ENCODE measurements around the gene TNS3. TPM values are rescaled to one million over a fixed set of nuclear protein-coding genes. Genes with fewer than 3 reads are reported as not detected.

TNS3 gene
- total and polyA plus RNA-seq, 9 of the 15 experiments (the other 6 are each of a cell fraction or from before 2014, with no cell fraction given): 0.20 TPM; not detected in 8

DNA sequence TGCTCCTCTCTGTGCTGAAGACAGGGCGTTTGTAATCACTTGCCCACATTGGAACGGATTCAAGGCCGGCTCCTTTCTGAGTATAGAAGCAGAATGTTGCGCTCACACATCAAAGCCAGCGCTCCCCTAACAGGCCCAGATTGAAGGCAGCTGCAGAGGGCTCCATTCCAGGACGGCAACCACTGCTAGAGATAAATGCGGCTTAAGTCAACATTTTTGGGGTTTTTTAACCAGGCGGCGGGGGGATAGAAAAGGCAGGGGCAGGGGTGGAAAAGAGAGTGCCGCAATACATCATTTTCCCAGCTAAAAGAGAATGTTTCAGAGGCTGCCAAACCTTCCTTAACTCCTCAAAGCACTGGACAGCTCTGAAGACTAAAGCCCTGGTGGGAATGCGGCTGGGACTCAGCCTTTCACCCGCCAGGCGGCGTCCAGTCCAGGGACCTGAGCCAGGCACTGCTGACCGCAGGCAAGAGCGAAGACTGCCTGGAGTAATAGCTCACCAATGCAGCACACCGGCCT lies 189.6 kb downstream of the TNS3 start (continued):
- TF ChIP-seq, protein P1, sequence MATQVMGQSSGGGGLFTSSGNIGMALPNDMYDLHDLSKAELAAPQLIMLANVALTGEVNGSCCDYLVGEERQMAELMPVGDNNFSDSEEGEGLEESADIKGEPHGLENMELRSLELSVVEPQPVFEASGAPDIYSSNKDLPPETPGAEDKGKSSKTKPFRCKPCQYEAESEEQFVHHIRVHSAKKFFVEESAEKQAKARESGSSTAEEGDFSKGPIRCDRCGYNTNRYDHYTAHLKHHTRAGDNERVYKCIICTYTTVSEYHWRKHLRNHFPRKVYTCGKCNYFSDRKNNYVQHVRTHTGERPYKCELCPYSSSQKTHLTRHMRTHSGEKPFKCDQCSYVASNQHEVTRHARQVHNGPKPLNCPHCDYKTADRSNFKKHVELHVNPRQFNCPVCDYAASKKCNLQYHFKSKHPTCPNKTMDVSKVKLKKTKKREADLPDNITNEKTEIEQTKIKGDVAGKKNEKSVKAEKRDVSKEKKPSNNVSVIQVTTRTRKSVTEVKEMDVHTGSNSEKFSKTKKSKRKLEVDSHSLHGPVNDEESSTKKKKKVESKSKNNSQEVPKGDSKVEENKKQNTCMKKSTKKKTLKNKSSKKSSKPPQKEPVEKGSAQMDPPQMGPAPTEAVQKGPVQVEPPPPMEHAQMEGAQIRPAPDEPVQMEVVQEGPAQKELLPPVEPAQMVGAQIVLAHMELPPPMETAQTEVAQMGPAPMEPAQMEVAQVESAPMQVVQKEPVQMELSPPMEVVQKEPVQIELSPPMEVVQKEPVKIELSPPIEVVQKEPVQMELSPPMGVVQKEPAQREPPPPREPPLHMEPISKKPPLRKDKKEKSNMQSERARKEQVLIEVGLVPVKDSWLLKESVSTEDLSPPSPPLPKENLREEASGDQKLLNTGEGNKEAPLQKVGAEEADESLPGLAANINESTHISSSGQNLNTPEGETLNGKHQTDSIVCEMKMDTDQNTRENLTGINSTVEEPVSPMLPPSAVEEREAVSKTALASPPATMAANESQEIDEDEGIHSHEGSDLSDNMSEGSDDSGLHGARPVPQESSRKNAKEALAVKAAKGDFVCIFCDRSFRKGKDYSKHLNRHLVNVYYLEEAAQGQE (IDR thresholded peaks at IDR 0.05; ENCODE audit: borderline replicate concordance): peak; percentile 43; the same call in 1 of the 2 replicates
- TF ChIP-seq, protein P1 (CRISPR knock-in tag; IDR thresholded peaks at IDR 0.05; ENCODE audit: low read depth): no peak
- TF ChIP-seq RAD21 (CRISPR knock-in tag; conservative IDR thresholded peaks at IDR 0.05 in 1 of 2, IDR thresholded peaks at IDR 0.05 in 1 of 2): peak; percentile 49 to 56
- TF ChIP-seq, protein P2, sequence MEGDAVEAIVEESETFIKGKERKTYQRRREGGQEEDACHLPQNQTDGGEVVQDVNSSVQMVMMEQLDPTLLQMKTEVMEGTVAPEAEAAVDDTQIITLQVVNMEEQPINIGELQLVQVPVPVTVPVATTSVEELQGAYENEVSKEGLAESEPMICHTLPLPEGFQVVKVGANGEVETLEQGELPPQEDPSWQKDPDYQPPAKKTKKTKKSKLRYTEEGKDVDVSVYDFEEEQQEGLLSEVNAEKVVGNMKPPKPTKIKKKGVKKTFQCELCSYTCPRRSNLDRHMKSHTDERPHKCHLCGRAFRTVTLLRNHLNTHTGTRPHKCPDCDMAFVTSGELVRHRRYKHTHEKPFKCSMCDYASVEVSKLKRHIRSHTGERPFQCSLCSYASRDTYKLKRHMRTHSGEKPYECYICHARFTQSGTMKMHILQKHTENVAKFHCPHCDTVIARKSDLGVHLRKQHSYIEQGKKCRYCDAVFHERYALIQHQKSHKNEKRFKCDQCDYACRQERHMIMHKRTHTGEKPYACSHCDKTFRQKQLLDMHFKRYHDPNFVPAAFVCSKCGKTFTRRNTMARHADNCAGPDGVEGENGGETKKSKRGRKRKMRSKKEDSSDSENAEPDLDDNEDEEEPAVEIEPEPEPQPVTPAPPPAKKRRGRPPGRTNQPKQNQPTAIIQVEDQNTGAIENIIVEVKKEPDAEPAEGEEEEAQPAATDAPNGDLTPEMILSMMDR (IDR thresholded peaks at IDR 0.05 in 2 of 3, conservative IDR thresholded peaks at IDR 0.05 in 1 of 3; ENCODE audit: insufficient read depth in 2 of 3, low read depth in 1 of 3, low read length in 3 of 3): peak; percentile 43 to 54 (median 47); a peak in 5 of 6 replicates
- TF ChIP-seq ZNF3 (CRISPR knock-in tag; IDR thresholded peaks at IDR 0.05): no peak
- TF ChIP-seq, protein P3, sequence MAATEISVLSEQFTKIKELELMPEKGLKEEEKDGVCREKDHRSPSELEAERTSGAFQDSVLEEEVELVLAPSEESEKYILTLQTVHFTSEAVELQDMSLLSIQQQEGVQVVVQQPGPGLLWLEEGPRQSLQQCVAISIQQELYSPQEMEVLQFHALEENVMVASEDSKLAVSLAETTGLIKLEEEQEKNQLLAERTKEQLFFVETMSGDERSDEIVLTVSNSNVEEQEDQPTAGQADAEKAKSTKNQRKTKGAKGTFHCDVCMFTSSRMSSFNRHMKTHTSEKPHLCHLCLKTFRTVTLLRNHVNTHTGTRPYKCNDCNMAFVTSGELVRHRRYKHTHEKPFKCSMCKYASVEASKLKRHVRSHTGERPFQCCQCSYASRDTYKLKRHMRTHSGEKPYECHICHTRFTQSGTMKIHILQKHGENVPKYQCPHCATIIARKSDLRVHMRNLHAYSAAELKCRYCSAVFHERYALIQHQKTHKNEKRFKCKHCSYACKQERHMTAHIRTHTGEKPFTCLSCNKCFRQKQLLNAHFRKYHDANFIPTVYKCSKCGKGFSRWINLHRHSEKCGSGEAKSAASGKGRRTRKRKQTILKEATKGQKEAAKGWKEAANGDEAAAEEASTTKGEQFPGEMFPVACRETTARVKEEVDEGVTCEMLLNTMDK (IDR thresholded peaks at IDR 0.05; ENCODE audit: borderline replicate concordance, insufficient read depth, low read depth, low read length, poor library complexity, severe bottlenecking): peak; percentile 32
- no peak for TF ChIP-seq ZNF354B (CRISPR knock-in tag; IDR thresholded peaks at IDR 0.05)
- no peak for TF ChIP-seq ZNF212 (CRISPR knock-in tag; IDR thresholded peaks at IDR 0.05)
